SK-MEL-5 (cell line): ENCODE measurements around the gene PTBP3. TPM values are rescaled to one million over a fixed set of nuclear protein-coding genes. Genes with fewer than 3 reads are reported as not detected.
"Not testable (repeated sequence)": the region's sequence is repeated elsewhere in the genome, so short reads cannot be mapped to it uniquely, and the experiment has no call there.

Experiments used
- DNase-seq: peaks from one replicate; pipeline ENCODE4 v3.0.0-alpha.2; 2016; ENCODE audit warnings: low read depth, low spot score
- in situ Hi-C: cut with HindIII; loops from 2 replicates; pipeline ENCODE4 v1.10.0; 2016; ENCODE audit warnings: low sequenced_read_pairs, high pct_unique_total_duplicates, low pct_unique_long_range_greater_than_20kb
- total RNA-seq: library from RNA; depleted of rRNA; stranded (reverse); fragments of >200 nt; shearing (Covaris generic); gene quantifications from 2 replicates; pipeline ENCODE4 v1.2.3, GENCODE V29; 2014

PTBP3 gene
- total RNA-seq, 1 experiment from 2014 or later: 41.8 TPM

DNA sequence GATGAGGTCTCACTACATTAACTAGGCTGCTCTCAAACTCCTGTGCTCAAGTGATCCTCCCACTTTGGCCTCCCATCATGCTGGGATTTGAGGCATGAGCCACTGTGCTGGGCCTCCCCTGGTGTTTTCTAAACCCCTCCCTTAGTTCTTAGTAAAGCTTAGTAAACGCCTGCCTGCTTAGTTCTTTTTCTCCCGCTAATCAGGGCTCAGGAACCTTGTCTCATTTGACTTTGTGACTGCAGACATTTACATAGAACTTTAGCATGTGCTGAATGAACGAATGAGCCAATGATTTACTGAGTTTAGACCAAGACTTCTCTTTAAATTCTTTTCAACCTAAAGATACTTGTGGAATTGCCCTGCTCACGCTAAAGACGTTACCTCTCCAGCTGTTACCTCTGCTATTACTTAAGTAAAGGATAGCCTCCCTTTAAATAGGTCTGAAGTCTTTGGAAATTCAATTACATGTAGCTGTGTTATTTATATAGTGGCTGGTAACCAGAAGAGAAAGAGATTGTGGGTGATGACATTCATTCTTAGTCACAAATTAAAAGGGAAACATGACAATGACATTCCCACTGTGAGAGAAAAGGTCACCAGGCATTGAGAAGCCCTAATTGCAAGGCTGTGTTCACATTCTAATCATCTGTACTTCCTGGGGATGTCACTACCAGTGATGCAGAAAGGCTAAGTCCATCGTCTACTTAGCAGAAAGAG, 139.7 kb downstream of the PTBP3 start:
- DNase-seq: no peak
- in situ Hi-C loops: no loop called here

DNA sequence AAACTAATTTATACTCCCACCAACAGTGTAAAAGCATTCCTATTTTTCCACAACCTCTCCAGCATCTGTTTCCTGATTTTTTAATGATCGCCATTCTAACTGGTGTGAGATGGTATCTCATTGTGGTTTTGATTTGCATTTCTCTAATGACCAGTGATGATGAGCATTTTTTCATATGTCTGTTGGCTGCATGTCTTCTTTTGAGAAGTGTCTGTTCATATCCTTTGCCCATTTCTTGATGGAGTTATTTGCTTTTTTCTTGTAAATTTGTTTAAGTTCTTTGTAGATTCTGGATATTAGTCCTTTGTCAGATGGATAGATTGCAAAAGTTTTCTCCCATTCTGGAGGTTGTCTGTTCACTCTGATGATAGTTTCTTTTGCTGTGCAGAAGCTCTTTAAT, 143.1 kb downstream of the PTBP3 start:
- DNase-seq, in situ Hi-C loops: not testable (repeated sequence)

DNA sequence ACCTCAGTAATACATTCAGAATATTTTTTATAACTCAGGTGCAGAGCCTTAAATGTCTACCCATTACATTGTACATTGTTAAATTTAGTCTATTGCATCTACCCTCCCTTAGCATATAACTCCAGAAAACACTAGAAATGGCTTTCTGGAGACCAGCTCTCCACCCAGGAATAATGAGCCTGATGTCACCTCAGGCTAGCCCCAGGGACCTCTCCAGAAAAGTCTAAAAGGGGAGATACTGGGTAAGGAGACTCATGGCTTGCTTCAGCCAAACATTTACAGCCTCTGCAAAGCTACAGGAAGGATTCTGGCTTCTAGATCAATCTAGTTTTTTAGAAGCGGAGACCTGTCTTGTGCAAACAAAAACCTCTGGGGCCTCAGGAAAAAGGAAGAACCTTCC, 144.5 kb downstream of the PTBP3 start:
- no peak for DNase-seq
- in situ Hi-C loops: no loop called here

DNA sequence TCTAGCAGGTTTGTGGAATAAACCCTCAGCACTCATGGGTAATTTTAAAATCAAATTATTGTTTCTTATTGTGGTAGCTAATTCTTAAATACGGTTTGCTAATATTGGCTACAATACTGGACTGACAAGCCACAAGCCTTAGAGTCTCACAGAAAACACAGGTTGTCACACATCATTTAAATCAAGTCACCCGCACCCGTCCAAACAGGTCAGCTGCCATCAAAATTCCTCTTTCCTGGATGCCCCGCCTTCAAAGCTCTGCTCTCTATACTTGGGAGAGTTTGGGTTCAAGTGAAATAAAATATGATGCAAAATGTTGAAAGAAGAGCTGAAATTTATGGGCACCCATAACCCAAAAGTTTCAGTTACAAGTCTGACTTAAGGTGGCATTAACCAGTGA, 146.0 kb downstream of the PTBP3 start:
- no peak for DNase-seq
- in situ Hi-C loops: no loop called here

DNA sequence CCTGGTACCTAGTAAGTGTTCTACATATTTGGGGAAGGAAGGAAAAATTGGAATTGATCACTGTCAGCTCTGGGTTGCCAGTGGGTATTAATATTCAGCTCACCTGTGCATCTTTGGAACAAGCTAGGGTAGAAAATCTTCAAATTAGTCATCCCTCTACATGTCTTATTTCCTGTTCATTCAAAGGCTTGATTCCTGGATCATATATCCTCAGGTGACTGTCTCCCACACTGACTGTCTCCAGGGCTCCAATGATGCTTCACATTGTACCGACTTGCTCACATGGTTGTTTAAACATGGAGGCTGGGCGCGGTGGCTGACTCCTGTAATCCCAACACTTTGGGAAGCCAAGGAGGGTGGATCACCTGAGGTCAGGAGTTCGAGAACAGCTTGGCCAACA, 146.7 kb downstream of the PTBP3 start:
- in situ Hi-C loops: no loop called here
- no peak for DNase-seq

DNA sequence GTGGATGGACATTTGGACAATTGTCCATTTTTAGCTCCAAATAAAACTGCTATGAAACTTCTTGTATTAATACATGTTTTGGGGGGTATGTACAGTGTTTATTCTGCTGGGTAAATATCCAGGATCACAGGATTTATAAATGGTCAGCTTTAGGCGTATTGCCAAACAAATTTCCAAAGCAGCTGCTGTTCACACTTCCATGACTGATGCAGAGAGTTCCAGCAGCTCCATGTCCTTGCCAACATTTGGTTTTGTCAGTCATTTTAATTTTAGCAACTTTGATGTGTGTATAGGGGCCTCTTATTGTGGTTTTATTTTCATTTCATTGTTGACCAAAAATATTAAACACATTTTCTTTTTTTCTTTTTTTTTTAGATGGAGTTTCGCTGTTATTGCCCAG, 148.5 kb downstream of the PTBP3 start:
- in situ Hi-C loops: no loop called here
- DNase-seq: no peak

DNA sequence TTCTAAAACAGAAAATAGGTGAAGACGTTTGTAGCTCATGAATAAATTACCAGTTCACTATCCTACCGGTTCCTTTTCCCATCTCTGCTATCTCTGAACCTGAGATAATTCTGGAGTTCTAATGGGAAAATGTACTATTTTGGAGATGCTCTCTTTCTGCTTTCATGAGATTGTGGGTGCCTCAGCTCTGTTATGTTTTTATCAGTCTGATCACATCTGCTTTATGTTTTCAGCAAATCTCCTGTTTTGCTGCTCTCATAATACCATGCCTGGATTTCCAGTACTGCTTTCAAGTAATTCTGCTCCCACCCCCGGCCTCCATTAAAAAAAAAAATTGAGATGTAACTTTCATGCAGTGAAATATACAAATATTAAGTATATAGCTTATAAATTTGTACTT, 149.2 kb downstream of the PTBP3 start:
- DNase-seq: no peak
- in situ Hi-C loops: no loop called here

DNA sequence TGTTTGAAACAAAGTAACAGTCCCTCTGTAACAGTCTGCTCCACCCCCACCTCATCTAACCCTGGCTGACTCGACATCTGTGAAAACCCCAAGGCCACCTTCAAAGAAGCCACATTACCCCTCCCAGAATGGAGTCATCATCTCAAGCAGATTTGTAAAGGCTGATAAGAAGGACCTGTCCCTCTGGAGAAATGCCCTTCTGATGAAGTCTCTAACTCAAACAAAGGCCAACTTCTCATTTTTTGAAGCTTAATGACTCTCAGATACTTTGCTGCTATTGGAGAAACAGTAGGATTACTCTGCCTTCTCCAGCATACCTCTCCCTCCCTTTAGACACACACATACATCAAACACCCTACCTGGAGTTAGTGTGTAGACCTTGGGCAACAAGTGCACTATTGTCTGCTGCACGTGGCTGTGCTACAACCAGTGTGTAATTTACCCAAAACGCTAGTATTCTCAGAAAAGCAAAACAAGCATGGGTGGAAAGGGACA, 153.0 kb downstream of the PTBP3 start:
- in situ Hi-C loops: no loop called here
- DNase-seq: no peak

DNA sequence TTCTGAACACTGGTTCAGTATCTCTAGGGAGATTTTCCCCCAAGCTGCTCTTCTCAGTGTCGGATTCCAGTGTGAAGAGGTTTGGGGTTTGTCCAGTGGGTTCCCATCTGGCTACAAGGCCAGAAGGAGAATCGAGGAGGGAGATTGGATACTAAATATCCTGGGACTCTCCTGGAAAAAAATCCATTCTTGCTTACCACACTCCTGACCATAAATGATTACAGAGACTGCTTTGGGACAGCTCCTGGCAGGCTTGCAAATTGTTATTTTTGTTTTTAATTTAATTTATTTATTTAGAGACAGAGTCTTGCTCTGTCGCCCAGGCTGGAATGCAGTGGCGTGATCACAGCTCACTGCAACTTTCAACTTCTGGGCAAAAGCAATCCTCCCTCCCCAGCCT, 153.6 kb downstream of the PTBP3 start:
- no peak for DNase-seq
- in situ Hi-C loops: no loop called here

DNA sequence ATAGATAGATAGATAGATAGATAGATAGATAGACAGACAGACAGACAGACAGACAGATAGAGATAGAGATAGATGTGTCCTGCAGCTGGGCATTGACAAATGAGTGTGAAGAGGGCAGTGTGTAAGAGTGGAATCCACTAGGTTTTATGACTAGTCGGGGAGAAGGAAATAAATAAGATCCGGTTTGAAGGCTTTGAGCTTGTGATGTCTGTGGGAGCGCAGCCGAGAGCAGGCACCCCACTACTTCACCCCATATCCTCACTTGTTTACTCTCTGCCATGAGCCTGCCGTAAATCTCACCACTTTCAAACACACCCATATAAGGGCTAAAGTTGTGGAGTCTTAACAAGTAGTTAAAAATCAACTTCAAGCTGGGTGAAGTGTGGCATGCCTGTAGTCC, 156.9 kb downstream of the PTBP3 start:
- no peak for DNase-seq

DNA sequence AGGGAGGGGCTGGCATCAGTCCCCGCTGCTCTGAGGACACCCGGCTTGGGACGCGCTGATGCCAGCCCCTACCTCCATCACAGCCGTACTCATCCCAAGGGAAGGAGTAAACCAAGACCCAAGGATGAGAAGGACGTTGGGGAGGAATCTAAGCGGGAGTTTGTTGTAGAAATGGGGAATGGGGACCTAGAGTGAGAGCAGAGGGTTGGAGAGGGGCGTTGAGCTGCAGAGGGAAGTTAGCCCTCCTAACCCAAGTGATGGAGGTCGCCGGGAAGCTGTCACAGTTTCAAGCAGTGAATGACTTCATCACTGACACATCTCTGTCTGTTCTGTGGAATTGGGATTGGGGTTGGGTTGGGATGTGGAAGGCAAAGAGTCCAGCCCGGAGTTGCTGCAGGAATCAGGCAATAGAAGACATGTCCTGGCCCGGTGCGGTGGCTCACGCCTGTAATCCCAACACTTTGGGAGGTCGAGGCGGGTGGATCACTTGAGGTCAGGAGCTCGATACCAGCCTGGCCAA, 157.6 kb downstream of the PTBP3 start:
- in situ Hi-C loops: no loop called here

More for the DNA sequence above, 156.9 kb downstream of the PTBP3 start:
- in situ Hi-C loops: no loop called here

DNA sequence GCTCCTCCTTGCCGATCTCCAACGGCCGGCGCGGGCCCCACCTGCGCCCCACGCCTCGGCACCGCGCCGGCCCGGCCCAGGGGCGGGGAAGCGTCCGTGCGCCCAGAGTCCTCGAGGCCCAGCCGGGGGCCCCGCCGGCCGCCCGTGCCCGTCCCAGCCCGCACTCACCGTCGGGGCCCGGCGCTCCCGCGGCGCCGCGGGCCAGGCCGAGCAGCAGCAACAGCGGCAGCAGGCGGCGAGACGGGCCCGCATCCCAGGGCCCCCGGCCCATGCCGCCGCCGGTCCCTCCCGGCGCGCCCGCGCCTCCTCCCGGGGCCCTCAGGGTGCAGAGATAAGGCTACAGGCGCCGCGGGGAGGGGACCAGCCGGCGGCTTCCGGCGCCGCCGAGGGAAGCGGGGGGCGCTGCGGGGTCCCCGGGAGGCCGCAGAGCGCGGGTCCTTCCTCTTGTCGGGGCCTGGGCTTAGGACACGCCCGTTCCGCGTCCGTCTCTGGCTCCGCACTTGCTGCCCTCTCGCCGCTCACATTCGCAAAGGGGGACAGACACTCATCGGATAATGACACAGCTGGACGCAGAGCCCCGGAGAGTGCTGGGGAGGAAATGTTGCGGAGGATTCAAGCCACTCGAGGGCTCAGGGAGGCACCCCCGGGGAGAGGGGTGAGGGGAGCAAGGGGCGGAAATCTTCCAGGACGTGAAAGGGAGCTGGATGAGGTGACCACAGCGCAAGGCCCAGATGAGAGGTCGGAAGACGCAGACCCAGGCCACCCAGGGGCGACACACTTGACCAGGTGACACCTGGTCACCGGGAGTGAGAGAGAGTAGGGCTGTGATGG, 158.2 kb downstream of the PTBP3 start, which contains the start of gene SUSD1:
SUSD1 (minus strand) TSS at position 333 of the 831 bp plus-strand sequence; CDS start at position 271, 62 bp downstream.
- in situ Hi-C loops: no loop called here
- DNase-seq: no peak

More for the DNA sequence above, 157.6 kb downstream of the PTBP3 start:
- no peak for DNase-seq

DNA sequence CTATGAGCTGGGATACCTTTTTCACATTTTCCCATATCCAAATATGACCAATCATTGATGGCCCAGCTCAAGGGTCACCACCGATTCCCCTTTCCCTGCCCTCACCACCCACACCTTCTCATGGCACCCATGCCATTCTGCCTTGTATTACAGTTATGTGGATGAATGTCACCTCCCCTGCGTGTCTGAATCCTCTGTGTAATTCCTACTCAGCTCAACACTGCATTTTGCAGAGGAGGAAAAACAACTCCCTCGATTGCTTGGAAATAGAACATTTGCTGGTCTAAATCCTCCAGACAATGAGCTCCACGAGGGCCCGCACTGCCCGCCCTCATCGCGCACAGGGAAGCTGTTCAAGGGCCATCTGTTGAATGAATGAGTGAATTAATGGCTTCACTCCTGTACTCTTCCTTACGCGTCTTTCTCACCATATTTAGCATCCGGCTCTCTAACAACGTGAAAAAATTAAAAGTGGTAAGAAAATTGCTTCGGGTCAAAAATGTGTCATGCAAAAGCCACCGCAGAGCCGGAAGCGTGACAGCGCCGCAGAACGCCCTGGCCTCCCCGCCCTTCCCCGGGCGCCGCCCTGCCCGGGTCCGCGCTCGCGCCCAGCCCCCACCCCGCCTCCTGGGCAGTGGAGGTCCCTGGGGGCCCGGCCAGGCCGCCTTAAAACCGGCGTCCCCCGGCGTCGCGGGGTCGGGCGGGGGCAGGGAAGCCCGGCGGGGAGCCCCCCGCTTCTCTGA, 159.0 kb downstream of the PTBP3 start:
- in situ Hi-C loops: no loop called here
- DNase-seq: no peak

DNA sequence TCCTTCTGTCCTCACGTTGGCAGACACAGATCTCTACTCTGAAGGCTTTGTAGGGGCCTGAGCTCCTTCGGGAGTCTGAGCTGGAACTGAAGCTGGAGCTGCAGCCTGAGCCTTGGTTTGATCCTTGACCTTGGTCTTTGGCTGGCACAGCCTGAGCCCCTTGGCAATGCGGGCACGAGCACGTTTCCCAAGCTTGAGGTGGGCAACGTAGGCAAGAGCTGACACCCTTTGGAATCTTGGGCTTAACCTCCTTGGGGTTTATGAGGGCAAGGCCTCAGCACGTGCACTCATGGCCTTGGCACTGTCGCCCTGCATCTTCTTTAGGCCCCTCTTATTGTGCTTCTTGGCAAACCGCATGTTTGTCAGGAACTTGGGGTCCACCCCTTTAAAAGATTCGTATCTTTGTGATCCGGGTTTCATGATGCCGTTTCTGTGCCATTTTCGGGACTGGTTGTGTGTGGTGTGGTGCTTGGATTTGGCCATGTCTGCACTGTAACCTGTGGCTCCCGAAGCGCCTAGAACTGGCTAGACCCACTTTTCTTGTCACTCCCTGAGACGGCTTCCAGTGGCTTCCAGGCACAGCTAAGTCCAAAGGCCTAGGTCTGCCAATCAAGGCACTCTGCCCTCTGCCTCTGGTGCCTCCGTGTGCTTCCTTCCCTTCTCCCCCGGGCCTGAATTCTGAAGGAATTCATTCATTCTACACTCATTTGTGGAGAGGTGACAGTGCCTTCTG, 159.8 kb downstream of the PTBP3 start:
- in situ Hi-C loops: no loop called here
- no peak for DNase-seq

DNA sequence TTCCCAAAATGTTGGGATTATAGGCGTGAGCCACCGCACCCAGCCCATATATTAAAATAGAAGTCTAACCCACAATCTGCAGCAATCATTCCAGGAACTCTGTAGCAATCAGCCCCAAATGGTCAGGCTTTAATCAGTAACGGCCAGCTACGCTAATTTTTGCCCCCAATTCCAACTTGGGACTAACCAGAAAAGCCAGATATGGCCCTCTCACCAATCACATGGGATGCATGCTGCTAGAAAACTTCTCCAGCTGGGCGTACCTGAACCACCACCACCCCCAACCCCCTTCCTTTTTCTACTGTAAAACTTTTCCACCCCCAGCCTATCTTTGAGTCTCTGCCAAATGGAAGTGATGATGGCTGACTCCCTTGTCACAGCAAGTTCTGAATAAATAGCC, 162.5 kb downstream of the PTBP3 start:
- in situ Hi-C loops: no loop called here
- no peak for DNase-seq

DNA sequence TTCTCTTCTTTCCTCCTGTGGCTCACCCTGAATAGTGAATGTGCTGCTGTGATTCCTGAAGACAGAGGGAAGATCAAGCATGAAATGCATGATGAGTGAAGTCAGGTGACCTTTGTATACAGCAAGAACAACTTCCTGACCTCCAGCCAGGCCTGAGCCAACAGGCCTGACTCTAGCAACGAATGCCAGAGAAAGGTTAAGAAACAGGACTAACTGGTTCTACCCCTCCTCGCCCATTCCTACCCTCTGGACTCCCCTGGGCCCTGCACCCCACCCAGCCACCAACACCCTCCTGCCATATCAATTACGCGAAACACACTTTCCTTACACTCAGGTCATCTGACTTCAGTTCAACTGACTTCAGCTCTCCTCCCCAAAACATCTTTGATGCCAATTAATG, 163.2 kb downstream of the PTBP3 start:
- peak; percentile 25 for DNase-seq
- in situ Hi-C loops: no loop called here

DNA sequence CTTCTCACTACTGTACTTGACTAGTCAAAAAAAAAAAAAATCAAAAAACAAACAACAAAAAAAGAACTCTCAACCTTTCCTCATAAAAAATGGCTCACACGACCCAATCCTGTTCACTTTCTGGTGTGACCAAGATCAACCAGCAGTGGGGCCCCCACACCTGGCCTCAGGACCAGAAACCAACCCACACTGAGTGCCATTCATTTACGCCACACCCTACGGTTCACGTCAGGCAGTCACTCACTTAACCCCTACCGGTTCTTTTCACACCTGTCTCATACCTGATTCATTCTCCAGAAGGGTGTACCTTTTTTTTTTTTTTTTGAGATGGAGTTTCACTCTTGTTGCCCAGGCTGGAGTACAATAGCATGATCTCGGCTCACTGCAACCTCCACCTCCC, 164.1 kb downstream of the PTBP3 start:
- in situ Hi-C loops: no loop called here
- no peak for DNase-seq
